ENCODE measurements around the gene GNPAT.
A peak's percentile ranks its signal among the peaks of the same experiment; 100 is the strongest.

The GNPAT gene

DNA sequence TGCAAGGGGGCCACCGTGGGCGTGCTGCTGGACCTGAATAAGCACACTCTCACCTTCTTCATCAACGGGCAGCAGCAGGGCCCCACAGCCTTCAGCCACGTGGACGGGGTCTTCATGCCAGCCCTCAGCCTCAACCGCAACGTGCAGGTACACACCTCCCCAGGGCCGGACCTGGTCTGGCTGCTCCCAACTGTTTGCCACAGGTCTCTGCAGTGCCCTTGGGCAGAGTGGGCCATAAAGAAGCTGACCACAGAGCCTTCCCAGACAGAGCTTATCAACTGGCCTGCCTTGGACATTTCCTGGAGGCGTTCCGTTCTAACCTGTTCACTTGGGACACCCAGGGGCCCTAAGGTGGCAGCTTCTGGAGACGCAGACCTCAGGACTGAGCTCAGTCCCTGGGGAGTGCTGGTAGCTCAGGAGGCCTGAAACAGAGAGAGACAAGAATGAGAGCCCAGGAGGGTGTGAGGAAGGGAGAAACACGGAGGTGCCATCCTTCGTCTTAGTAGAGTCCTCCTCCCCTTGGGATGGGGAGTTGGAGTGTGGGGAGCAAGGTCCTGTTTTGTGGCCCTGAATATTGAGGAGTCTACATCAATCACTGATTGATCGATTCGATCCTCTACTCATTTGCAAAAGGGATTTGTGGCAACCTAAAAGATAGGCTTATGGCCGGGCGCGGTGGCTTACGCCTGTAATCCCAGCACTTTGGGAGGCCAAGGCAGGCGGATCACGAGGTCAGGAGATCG, 27.0 kb upstream of the GNPAT start:
- no peak for DNase-seq (ENCODE audit: low spot score)

DNA sequence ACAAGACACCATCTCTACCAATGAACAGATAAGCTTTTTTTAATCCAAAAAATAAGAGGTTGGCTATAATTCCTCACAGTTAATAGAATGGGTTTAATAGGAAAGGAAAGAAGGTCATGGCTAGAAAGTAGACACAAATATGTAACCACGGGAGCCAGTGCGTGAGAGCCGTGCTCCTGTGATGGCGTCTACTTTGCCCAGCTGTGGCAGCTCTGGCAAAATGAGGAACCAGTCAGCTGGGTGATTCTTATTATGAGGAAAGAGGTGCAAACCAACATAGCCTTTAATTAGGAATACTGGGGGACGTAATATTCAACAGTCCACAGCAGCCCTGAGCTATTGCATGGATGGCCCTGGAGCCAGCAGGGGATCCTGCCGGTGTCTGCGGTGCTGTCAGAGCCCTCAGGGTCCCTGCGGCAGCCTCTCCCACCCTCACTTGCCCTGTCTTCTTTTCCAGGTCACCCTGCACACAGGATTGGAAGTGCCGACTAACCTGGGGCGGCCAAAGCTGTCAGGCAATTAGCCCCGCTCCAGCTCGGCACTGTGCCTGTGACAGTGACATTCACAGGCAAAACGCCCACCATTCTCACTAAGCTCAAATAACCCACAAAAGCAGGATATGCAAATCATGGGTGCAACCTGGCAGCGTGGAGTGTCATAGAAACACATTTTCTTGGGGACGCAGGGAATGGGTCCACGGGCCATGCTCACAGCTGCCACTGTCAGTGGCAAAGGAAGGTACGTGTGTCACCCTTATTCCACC, 25.9 kb upstream of the GNPAT start:
- DNase-seq (ENCODE audit: low spot score), result no peak

DNA sequence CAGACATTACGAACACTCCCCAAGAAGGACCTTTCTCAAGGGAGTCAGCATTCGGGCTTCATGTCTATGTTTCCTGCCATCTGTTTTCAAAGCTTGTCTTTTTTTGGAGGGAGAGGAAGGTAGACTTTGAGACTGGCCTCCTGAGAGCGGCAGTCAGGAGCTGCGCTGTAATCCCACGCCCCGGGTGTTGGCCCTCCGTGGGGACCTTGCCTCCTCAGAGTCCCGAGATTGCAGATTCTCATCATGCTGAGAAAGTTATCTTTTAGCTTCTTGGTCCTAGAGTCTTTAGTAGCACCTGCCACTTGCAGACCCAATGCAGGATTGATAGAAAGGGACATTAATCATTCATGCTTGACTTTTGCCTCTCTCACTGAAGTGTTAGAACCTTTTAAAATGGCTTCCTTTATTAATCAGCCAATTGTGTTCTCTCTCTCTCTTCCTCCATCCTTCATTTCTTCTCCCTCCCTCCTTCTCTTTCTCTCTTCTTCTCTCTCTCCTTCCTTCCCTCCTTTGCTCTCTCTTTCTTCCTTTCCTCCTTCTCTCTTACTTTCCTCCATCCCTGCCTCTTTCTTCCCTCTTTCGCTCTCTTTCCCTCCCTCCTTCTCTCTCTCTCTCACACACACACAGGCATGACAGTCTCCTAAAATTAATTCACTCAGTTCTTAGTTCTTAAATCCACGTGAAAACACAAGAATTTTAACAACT, 25.2 kb upstream of the GNPAT start:
- DNase-seq (ENCODE audit: low spot score), result no peak

DNA sequence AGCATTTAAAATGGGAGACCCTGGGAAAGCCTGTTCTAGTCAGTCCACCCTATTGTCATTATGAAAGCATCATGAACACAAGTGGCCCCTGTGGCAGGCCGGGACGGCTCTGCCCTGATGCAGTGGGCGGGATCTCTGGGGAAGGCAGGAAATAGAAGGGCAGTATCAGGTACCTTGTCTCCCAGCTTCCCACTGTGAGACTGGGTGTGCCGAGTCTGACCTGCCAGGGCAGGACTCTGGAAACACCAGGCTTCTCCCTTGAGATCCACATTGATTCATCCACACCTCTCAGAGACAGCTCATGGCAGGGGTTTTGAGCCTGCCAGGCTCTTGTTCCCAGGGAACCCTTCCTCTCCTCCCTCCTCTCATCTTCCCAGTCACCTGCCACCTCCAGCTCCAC, 24.5 kb upstream of the GNPAT start:
- no peak for DNase-seq (ENCODE audit: low spot score)

DNA sequence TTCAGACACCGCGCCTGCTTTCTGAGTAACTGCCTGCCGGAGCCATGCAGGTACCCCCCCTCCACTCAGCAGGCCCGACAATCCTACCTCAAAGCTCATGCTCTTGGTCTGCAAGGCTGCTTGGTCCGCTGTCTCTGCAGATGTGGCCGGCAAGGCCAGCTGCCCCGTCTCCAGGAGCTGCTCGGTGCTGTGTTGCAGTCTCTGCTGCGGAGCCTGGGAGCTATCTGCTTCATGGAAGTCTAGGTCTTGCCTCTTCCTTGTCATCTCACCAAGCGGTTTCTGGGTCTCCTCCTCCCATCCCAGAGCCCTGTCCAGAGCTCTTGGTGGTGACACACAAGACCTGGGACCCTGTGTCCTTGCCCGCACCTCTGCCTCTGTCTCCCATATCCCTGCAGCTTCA, 24.0 kb upstream of the GNPAT start:
- no peak for DNase-seq (ENCODE audit: low spot score)

DNA sequence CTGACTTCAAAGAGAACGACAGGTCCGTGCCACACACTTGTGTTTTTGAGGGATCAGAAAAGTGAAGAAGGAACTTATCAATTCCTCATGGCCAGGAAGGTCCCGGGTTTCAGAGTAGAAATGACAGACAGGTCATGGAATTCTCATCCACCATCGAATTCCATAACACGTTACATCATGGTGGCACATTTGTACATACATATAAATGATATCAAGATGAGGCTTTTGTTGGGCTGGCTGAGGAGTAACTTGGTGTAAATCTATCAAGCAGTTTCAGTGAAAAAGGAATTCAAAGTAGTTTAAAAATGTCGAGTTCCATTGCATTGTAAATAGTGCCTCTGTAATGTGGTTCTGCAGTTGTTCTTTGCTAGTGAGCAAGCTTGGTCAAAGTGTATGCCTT, 22.9 kb upstream of the GNPAT start:
- DNase-seq (ENCODE audit: low spot score), result no peak

DNA sequence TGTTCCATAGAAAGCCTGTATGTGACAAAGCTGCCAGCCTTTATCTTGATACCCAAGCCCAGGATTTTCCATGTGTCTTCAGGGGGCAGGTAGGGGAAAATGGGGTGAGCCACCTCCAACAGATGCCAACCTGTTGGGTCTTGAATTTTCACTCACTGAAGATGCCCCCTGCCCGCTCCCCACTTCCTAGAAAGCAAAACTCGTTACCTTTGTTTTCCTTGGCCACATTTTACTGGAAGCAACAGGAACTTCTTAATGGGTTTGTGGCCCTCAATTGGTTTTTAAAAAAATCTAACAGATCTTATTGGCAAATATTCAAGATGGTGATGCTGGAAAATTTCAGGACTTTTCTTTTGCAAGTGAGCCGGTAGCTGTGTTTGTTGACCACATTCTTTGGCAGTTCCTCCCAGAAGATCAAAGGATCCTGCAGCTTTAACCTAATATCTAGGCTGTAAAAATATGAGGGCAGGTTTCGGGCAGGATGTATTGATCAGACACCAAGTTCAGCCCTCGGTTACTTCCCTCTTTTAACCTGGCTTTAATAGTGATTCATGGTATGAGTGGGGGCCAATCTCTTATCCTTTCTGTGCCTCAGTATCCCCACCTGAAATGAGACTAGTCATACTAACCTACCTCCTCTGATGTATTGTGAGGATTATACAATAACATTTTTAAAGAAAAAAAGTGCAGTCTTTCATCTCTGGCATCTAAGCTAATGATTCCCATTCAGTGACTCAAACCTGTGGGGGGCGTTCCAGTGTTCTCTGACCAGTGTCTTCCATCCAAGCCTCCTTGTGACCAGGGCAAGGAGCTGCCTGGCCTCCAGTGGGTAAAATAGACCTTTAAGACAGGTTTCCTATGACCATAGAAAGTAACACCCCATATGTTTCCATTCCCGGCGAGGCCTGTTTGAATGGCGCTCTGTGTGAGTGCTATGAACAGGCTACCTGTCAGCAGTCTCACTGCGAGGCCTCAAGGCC, 21.3 kb upstream of the GNPAT start:
- DNase-seq (ENCODE audit: low spot score), result no peak

DNA sequence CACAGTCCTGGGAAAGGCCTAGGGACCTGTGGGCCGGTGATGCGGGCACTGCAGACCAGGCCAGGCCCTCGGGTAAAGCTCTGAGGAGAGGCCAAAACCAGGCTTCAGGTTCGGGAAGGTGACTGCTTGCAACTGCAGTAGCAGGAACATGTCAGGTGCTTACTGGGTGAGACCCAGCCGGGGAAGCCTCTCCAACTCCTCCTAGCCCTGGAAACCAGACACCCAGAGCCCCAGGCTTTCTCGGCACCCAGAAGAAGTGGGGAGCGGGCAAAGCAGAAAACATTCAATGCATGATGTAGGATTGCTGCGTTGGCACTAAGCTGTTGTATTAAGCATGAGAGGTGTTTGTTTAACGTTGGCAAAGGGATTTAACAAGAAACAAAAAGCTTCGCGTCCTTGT, 20.2 kb upstream of the GNPAT start:
- DNase-seq (ENCODE audit: low spot score), result no peak

DNA sequence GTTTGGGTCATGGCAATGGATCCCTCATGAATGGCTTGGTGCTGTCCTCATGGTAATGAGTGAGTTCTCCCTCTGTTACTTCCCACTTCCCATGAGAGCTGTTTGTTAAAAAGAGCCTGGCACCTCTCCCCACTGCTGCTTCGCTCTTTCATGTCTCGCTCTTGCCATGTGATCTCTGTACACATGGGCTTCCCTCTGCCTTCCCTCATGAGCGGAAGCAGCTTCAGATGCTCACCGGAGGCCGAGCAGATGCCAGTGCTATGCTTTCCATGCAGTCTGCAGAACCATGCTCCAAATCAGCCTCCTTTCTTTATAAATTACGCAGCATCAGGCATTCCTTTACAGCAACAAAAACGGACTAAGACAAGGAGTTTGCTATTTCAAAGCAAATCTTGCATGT, 14.9 kb upstream of the GNPAT start:
- no peak for DNase-seq (ENCODE audit: low spot score)

DNA sequence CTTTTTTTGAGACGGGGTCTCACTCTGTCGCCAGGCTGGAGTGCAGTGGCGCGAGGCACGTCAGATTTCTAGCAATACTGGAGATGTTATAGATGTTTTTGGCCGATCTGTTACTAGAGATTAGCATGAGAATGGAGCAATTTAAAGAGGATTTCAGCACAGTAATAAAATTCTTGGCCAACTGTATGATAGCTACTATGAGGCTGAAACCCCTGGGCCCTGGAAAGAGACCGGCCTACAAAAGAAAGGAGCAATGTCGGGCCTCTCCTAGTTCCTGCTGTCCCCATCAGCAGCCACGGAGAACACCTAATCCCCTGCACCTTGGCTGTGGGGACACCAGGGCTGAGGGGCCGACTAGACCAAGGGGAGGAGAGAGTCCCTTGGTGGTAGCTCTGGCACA, 9.5 kb upstream of the GNPAT start:
- DNase-seq (ENCODE audit: low spot score), result no peak

DNA sequence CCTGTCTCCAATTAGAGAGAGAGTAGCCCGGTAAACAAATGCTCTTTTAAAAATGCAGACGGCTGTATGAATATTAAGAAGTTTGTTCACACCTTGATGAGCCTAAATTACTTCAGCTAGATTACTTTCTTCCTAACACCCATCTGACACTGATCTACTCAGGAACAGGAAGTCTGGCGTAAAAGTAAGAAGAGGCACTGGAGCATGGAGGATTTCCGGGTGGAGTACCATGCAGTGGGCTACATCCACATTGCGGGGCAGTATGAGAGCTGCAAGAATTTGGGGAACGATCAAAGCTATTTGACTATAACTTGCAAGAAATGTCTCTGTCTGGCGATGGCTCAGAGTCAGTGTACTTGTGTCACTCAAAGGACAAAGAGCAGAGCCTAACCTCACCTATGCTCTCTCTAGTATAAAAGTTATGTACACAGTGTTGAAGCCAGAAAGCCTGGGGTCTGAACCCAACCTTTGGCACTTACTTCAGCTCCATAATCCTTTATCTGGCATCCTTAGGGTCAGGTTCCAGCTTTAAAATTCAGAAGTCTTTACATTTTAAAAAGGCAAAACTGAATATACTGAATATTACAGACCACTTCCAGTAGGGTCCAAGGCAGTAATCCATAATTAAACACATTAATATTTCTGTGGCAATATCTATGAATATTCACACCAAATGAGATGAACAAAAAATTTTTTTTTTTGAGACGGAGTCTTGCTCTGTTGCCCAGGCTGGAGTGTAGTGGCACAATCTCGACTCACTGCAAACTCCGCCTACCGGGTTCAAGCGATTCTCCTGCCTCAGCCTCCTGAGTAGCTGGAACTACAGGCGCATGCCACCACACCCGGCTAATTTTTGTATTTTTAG, 7.9 kb upstream of the GNPAT start:
- no peak for DNase-seq (ENCODE audit: low spot score)

DNA sequence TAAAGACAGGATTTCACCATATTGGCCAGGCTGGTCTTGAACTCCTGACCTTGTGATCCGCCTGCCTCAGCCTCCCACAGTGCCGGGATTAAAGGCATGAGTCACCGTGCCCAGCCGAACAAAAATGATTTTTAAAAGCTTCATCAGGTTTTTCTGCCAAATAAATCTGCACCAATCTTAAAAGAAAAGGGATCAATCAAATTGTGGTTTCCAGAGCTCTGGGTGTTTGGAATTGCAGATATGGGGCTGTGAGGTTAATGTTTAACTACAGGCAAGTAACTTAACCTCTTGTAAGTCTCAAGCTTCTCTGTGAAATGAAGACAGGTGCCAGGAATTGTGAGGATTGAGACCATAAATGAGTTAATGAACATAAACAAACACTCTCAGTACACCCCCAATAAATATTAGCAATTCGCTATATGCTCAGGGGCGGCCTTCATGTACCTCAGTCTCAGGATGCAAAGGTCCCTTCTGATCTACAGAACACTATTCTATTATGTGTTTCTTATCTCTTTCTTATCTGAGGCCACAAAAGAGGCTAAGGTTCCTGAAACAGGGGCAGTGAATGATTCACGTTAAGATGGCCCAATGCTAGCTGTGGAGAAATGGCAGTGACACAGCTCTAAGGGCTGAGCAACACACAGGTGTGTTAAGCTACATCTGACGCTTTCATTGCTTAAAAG, 7.1 kb upstream of the GNPAT start:
- DNase-seq (ENCODE audit: low spot score), result no peak

DNA sequence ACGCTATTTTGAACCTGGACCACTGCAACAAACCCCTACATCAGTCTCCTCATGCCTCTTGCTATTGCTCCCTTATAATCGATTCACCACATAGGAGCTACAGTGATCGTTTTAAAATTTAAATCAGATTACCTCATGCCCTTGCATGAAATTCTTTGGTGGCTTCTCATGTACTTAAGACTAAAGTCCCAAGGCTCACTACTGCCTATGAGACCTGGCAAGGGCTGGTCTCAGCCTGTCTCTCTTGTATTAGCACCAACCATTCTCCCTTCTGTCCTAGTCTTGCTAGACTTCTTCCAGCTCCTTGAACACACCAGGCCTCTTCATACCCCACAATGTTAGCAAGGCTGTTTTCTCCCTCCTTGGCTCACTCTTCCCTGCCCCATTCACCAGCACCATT, 6.5 kb upstream of the GNPAT start:
- DNase-seq (ENCODE audit: low spot score), result no peak

DNA sequence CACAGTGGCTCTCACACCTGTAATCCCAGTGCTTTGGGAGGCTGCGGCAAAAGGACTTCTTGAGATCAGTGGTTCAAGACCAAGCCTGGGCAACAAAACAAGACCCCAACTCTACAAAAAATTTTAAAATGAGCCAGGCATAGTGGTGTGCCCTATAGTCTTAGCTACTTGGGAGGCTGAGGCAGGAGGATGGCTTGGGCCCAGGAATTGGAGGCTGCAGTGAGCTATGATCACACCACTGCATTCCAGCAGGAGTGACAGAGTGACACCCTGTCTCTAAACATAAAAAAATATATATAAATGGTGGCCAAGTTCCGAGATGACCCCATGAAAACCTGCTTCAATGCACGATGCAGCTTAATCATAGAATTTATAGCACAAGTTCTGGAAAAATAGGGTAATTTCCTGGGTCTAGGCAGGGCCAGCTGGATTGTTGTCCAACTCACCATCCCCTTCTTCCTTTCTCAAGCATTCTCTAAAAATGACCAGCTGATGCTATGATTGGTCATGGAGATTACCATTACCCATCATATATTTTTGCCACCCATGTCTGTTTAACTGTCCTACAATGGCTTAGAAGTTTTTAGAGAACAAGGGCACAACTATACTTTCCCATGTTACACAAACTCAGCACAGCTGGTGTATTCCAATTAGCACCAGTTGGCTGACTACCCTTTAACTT, 5.3 kb upstream of the GNPAT start:
- DNase-seq (ENCODE audit: low spot score), result no peak

DNA sequence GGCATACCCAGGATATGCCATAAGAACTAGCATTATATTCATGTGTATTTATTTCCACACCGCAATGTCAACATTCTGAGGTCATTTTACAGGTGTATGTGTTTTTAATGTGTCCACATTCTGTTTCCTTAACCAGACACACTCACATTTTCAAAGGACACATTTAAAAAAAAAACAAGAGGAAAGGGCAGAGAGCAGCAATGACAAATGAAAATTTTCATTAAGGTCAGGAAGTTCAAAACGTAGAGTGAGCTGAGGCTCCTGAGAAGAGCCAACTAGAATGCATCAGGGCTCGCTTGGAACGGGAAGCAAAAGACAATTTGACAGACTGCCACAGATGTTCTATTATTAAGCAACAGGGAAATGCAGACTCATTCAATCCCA, 4.8 kb upstream of the GNPAT start:
- DNase-seq (ENCODE audit: low spot score), result no peak

DNA sequence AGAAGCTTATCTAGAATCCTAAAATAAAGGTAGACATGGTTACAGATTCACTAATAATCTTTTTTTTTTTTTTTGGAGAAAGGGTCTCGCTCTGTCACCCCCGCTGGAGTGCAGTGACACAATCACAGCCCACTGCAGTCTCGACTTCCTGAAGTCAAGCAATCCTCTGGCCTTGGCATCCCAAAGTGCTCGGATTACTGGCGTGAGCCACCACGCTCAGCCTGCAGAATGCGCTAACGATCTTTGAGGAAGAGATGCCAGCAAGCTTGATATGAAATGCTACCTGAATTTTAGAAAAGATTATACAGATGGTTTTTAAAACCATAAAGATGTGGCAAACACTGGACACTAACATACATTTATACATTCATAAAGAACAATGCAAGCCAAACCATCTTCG, 4.1 kb upstream of the GNPAT start:
- no peak for DNase-seq (ENCODE audit: low spot score)

DNA sequence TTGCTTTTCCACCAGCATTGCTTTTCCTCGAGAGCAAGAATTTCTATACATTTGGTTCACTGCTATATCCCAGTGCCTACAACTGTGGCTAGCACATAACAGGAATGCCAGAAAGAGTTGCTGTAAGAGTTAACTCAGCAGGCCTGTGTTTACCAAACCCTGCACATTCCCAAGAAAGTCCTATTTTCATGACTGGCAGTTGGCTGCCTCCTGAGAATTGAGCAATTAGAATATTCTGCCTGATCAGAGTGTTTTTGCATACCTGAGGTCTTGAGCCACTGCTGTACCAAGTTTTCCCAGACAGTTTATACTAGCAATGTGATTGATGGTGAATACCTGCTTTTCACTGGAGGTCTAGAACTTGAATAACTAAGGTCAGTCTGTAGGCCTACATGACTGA, 2.7 kb upstream of the GNPAT start:
- no peak for DNase-seq (ENCODE audit: low spot score)

DNA sequence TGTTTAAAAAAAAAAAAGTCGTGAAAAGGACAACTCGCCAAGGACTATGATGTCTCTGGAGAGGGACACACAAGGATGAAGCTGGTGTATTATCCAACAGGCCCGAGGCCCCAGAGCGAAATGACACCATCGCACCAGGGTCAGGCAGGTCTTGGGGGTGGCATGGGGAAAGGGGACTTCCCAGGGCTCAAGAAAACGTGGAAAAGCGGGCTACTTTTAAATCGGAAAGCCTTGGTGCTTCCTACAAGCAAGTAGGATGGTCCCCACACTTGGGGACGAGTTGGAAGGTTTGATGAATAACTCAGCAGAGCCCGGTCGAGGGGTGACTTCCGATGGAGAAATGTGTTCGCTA, 505 bp upstream of the GNPAT start:
- no peak for DNase-seq (ENCODE audit: low spot score)

DNA sequence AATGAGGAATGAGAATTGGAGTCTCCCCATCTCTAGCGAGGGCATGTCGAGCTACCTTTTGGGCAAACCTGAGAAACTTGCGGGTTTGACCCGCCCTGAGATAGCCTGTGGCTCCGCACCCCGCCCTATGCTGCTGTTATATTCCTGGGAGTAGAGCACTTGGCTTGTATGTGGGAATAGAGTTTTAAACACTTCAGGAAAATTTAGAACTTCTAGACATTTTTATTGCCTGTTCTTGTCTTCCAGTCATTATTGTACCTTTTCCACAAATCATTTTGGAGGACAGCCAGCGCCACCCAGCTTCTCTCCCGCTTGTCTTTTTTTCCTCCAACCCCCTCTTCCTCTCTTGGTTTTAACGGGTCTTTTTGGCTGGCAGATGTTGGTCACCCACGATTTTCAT, 738 bp downstream of the GNPAT start:
- peak; percentile 24 for DNase-seq (ENCODE audit: low spot score)
